GM12878 (cell line): ENCODE data around the gene ALDH3B2. TPM values are rescaled to one million over a fixed set of nuclear protein-coding genes. Genes with fewer than 3 reads are reported as not detected.

Experiments used
- ATAC-seq: fragments of 200-7000 bp; cut with Tn5 transposase; 3 replicates; pipeline ENCODE4 v1.9.1; 2020; ENCODE audit warnings: mild to moderate bottlenecking, moderate library complexity
- BruUV-seq: library from RNA; stranded (reverse); fragments of 400-500 nt; replicated peaks from 2 replicates; lab custom pipeline; 2021; lab: Mats Ljungman, UMichigan
- CTCF ChIA-PET: fragments of 300-600 bp; sonication (Branson Sonifier 250); formaldehyde crosslinking; extraction: SDS; loops from one replicate; lab custom pipeline; 2021; ENCODE audit warnings: inconsistent platforms; lab: Yijun Ruan, JAX
- POLR2A ChIA-PET: fragments of 350-600 bp; formaldehyde crosslinking; extraction: SDS; loops from one replicate; lab custom pipeline; 2021; ENCODE audit warnings: inconsistent platforms; lab: Charles Lee
- RAD21 ChIA-PET: fragments of 300-600 bp; sonication (Branson Sonifier 250); formaldehyde crosslinking; loops from one replicate; lab custom pipeline; 2023; ENCODE audit warnings: antibody characterized with exemption; ENCODE audit not compliant: unreplicated experiment; lab: Charles Lee
- SMC1A ChIA-PET: fragments of 300-600 bp; sonication (Branson Sonifier 250); formaldehyde crosslinking; loops from one replicate; lab custom pipeline; 2023; ENCODE audit not compliant: unreplicated experiment, uncharacterized antibody; lab: Charles Lee
- DNase-seq: peaks from one replicate; pipeline ENCODE4 v3.0.0-alpha.2; 2011; ENCODE audit warnings: low read depth, low spot score
- FAIRE-seq: peaks from 3 replicates; lab custom pipeline; 2011; peaks lifted over from hg19 to GRCh38; lab: Jason Lieb, UNC
- H2AFZ ChIP-seq: 2 replicates; pipeline ENCODE4 v1.6.0; 2011; ENCODE audit warnings: low read depth, low read length, control low read depth; ENCODE audit not compliant: control insufficient read depth
- H3K27ac ChIP-seq: 2 replicates; pipeline ENCODE4 v1.5.1; 2011; ENCODE audit warnings: control low read depth; ENCODE audit not compliant: control insufficient read depth, insufficient read depth
- H3K27me3 ChIP-seq, 2 experiments: replicated peaks in 1 of 2; 2 replicates each; pipeline versions ENCODE4 v1.6.0 to v1.6.1; 2011; ENCODE audit warnings: low read length in 1 of 2; ENCODE audit not compliant: control insufficient read depth in 2 of 2, insufficient read depth in 2 of 2
- H3K36me3 ChIP-seq, 2 experiments: 2 replicates each; pipeline ENCODE4 v1.5.1; 2011; ENCODE audit warnings: low read length in 1 of 2; ENCODE audit not compliant: control insufficient read depth in 2 of 2, insufficient read depth in 2 of 2
- H3K4me1 ChIP-seq: 2 replicates; pipeline ENCODE4 v1.6.1; 2011; ENCODE audit warnings: mild to moderate bottlenecking, low read length, moderate library complexity, mixed read lengths; ENCODE audit not compliant: control insufficient read depth, insufficient read depth
- H3K4me2 ChIP-seq: 2 replicates; pipeline ENCODE4 v1.6.0; 2011; ENCODE audit warnings: control low read depth; ENCODE audit not compliant: control insufficient read depth, insufficient read depth
- H3K4me3 ChIP-seq: fragments of 200-600 bp; sonication (generic); 2 replicates; pipeline ENCODE4 v1.5.1; 2016
- H3K79me2 ChIP-seq: 2 replicates; pipeline ENCODE4 v1.6.0; 2011; ENCODE audit warnings: low read length; ENCODE audit not compliant: control insufficient read depth, insufficient read depth
- H3K9ac ChIP-seq: 2 replicates; pipeline ENCODE4 v1.8.0; 2011; ENCODE audit warnings: low read length, control low read depth, mixed read lengths; ENCODE audit not compliant: control insufficient read depth, insufficient read depth
- H3K9me3 ChIP-seq: replicated peaks from 3 replicates; pipeline ENCODE4 v1.5.1; 2011; ENCODE audit warnings: mild to moderate bottlenecking, low read length; ENCODE audit not compliant: control insufficient read depth, insufficient read depth
- H4K20me1 ChIP-seq: 2 replicates; pipeline ENCODE4 v1.6.0; 2011; ENCODE audit not compliant: control insufficient read depth, insufficient read depth
- CTCF ChIP-seq, 3 experiments: IDR thresholded peaks in 2 of 3; conservative IDR thresholded peaks in 1 of 3; 2 replicates each; pipeline ENCODE4 v1.5.1; 2011; ENCODE audit warnings: low read depth in 3 of 3, low read length in 3 of 3, mild to moderate bottlenecking in 3 of 3, control low read depth in 2 of 3, moderate library complexity in 2 of 3, inconsistent platforms in 1 of 3, mixed read lengths in 1 of 3; ENCODE audit not compliant: control insufficient read depth in 2 of 3, insufficient read depth in 1 of 3; ENCODE audit errors: extremely low read depth in 1 of 3
- RAD21 ChIP-seq: IDR thresholded peaks from 2 replicates; pipeline ENCODE4 v1.6.1; 2011; ENCODE audit warnings: mild to moderate bottlenecking, low read depth, low read length, moderate library complexity; ENCODE audit not compliant: insufficient read depth
- SMC3 ChIP-seq: IDR thresholded peaks from 2 replicates; pipeline ENCODE4 v1.6.1; 2011; ENCODE audit warnings: low read length, improper control_type of control experiment, borderline replicate concordance
- SPI1 ChIP-seq: IDR thresholded peaks from 2 replicates; pipeline ENCODE4 v1.6.1; 2011; ENCODE audit warnings: low read depth, mild to moderate bottlenecking, low read length, moderate library complexity, borderline replicate concordance; ENCODE audit not compliant: insufficient read depth
- WGBS: methylation state at CpG from one replicate; pipeline ENCODE4 v1.1.6; 2016; ENCODE audit warnings: low lambda C conversion rate; ENCODE audit not compliant: insufficient replicate concordance, insufficient coverage; ENCODE audit errors: missing lambda C conversion rate; 5-methylcytosine and 5-hydroxymethylcytosine counted together
- in situ Hi-C: fragments of 300-500 bp; cut with MboI; formaldehyde crosslinking; loops from 9 replicates; pipeline ENCODE4 v1.14.3; 2018; ENCODE audit warnings: mixed read lengths
- intact Hi-C: fragments of 100-400 bp; cut with micrococcal nuclease; formaldehyde crosslinking; loops from one replicate; pipeline ENCODE4 v1.14.2; 2022; ENCODE audit not compliant: unreplicated experiment
- polyA plus RNA-seq, 11 experiments: library from polyadenylated mRNA; depleted of rRNA in 4 of 11; unstranded in 6 of 11; stranded (reverse) in 5 of 11; fragments of >200 nt; fragmentation: Nextera tagmentation in 4 of 11; fragmentation: Illumina TruSeq in 1 of 11; extraction: Ambion mirVana in 4 of 11; extraction: Trizol in 1 of 11; gene quantifications; 1 replicate in 1 of 11; 2 replicates in 10 of 11; pipeline versions ENCODE4 v1.2.1 to v1.2.3, GENCODE V29; 2011 to 2016; ENCODE audit warnings: inconsistent platforms in 2 of 11, missing spikeins in 2 of 11, low read depth in 1 of 11
- total RNA-seq, 4 experiments: library from RNA; depleted of rRNA in 3 of 4; stranded (reverse); fragments of >200 nt in 3 of 4; fragmentation: Illumina TruSeq in 1 of 4; extraction: Trizol in 1 of 4; gene quantifications; 2 replicates each; pipeline versions ENCODE4 v1.2.1 to v1.2.3, GENCODE V29; 2013 to 2021

The ALDH3B2 gene
- total and polyA plus RNA-seq, 10 of the 15 experiments (the other 5 are each of a cell fraction or from before 2014, with no cell fraction given), result 0.09 to 0.17 TPM; not detected in 8

- H3K9ac ChIP-seq, result no peak overlapping the region
- H3K4me2 ChIP-seq, result no peak overlapping the region
- no peak overlapping the region for H3K27ac ChIP-seq
- ATAC-seq (0 out of 3 replicates have a peak, but pooled peaks have one; percentile 36), DNase-seq (no peak), FAIRE-seq (no peak)
- TF ChIP-seq CTCF (IDR thresholded peaks at IDR 0.05 in 2 of 3, conservative IDR thresholded peaks at IDR 0.05 in 1 of 3; ENCODE audit: control insufficient read depth in 2 of 3, extremely low read depth in 1 of 3, insufficient read depth in 1 of 3, low read depth in 3 of 3, low read length in 3 of 3), result peak; percentile 26 to 42 (median 39); a peak in 5 of 6 replicates
- TF ChIP-seq RAD21, result peak; percentile 52
- peak; percentile 24; the same call in 1 of the 2 replicates for TF ChIP-seq SMC3
- TF ChIP-seq SPI1, result no peak
- WGBS, result 29% methylated on average over 2 of the region's 2 CpGs
- H3K27me3 ChIP-seq, result peaks cover 1 to 3% of the 10 kb centered on the region in 2 experiments; a peak in 3 of 4 replicates
- ChIA-PET RAD21 (no interaction called here), SMC1A (interaction anchor here (0.6 to 1.8 kb wide), 6 partner anchors 23 to 121 kb away, joined by 3 to 6 read pairs (median 4); partner anchors contain the start of gene NUDT8), POLR2A (no interaction called here), CTCF (interaction anchor here (0.8 to 3.4 kb wide), 15 partner anchors 9 to 345 kb away, joined by 3 to 17 read pairs (median 4); partner anchors contain the start of gene NUDT8)
- no peaks in the 10 kb centered on the region for H3K4me1 ChIP-seq
- in situ Hi-C loops (no loop called here), intact Hi-C loops (no loop called here)
- H3K4me3 ChIP-seq, result no peak overlapping the region
- H3K79me2 ChIP-seq, result no peaks in the 10 kb centered on the region
- H2AFZ ChIP-seq, result no peak overlapping the region
- no TSS peak for BruUV-seq
- no peaks in the 10 kb centered on the region for H3K9me3 ChIP-seq
- H4K20me1 ChIP-seq, result no peaks in the 10 kb centered on the region
- H3K36me3 ChIP-seq, result no peaks in the 10 kb centered on the region
These were observed 16.7 kb upstream of the ALDH3B2 start for GRCh38 chr11:67691149-67691548.
